Natural killer cell (primary cell): Measurements from ENCODE around the gene CMIP. TPM values are rescaled to one million over a fixed set of nuclear protein-coding genes. Genes with fewer than 3 reads are reported as not detected.

Source experiments
- ATAC-seq, 3 donors: fragments of 150-1000 bp in 2 of 3; fragments of 200-7000 bp in 1 of 3; cut with Tn5 transposase; 1 replicate in 1 of 3; 2 replicates in 2 of 3; pipeline ENCODE4 v1.10.0; 2021; ENCODE audit warnings: mild to moderate bottlenecking in 2 of 3, moderate library complexity in 2 of 3
- DNase-seq, 2 donors: peaks; one replicate each; pipeline versions ENCODE4 v3.0.0 to v3.0.0-alpha.2; 2013 to 2021; ENCODE audit warnings: mixed read lengths in 1 of 2
- H3K27ac ChIP-seq: one replicate; pipeline ENCODE4 v1.5.1; 2013; ENCODE audit warnings: mild to moderate bottlenecking, low read length
- H3K27me3 ChIP-seq: one replicate; pipeline ENCODE4 v1.6.1; 2013; ENCODE audit warnings: low read length; ENCODE audit not compliant: control insufficient read depth, insufficient read depth
- H3K36me3 ChIP-seq: one replicate; pipeline ENCODE4 v1.6.1; 2013; ENCODE audit warnings: low read length; ENCODE audit not compliant: control insufficient read depth, insufficient read depth
- H3K4me1 ChIP-seq: one replicate; pipeline ENCODE4 v1.6.1; 2013; ENCODE audit warnings: low read length; ENCODE audit not compliant: control insufficient read depth, insufficient read depth
- H3K4me3 ChIP-seq: one replicate; pipeline ENCODE4 v1.5.1; 2013; ENCODE audit warnings: low read length
- H3K9me3 ChIP-seq: one replicate; pipeline ENCODE4 v1.6.1; 2013; ENCODE audit warnings: low read length; ENCODE audit not compliant: control insufficient read depth, insufficient read depth
- H3K27ac Mint-ChIP-seq, 2 donors: one replicate each; pipeline ENCODE4 v1.8.0; 2022; ENCODE audit warnings: mild to moderate bottlenecking in 2 of 2, mixed read lengths in 2 of 2, moderate library complexity in 1 of 2
- H3K27me3 Mint-ChIP-seq, 2 donors: one replicate each; pipeline ENCODE4 v1.8.0; 2022; ENCODE audit warnings: low read depth in 2 of 2, mixed read lengths in 2 of 2
- H3K36me3 Mint-ChIP-seq: one replicate; pipeline ENCODE4 v1.8.0; 2022; ENCODE audit warnings: mixed read lengths
- H3K4me1 Mint-ChIP-seq, 2 donors: one replicate each; pipeline ENCODE4 v1.8.0; 2022; ENCODE audit warnings: mixed read lengths in 2 of 2
- H3K4me3 Mint-ChIP-seq: one replicate; pipeline ENCODE4 v1.8.0; 2022; ENCODE audit warnings: mild to moderate bottlenecking, moderate library complexity, mixed read lengths
- H3K9me3 Mint-ChIP-seq, 2 donors: one replicate each; pipeline ENCODE4 v1.8.0; 2022; ENCODE audit warnings: mixed read lengths in 2 of 2
- WGBS: methylation state at CpG from one replicate; pipeline ENCODE4 v1.1.7; 2013; ENCODE audit warnings: missing lambda C conversion rate; ENCODE audit not compliant: insufficient coverage; 5-methylcytosine and 5-hydroxymethylcytosine counted together
- intact Hi-C: fragments of 100-400 bp; cut with micrococcal nuclease; formaldehyde crosslinking; loops from one replicate; pipeline ENCODE4 v1.14.2; 2022
- total RNA-seq, 4 donors: library from RNA; stranded (reverse); fragments of 120-200 nt in 1 of 4; gene quantifications; one replicate each; pipeline versions ENCODE4 v1.2.3 to v1.2.4, GENCODE V29; 2013 to 2022
- TF ChIP-seq, protein P1 (sequence below): fragments of 200-600 bp; IDR thresholded peaks from one replicate; pipeline ENCODE4 v1.8.0; 2022; ENCODE audit warnings: antibody characterized with exemption

CMIP gene
- total RNA-seq, 3 donors from 2014 or later (not counting 1 experiment from before 2014, with no cell fraction given), result 88.2 to 115 (median 91.5) TPM

DNA sequence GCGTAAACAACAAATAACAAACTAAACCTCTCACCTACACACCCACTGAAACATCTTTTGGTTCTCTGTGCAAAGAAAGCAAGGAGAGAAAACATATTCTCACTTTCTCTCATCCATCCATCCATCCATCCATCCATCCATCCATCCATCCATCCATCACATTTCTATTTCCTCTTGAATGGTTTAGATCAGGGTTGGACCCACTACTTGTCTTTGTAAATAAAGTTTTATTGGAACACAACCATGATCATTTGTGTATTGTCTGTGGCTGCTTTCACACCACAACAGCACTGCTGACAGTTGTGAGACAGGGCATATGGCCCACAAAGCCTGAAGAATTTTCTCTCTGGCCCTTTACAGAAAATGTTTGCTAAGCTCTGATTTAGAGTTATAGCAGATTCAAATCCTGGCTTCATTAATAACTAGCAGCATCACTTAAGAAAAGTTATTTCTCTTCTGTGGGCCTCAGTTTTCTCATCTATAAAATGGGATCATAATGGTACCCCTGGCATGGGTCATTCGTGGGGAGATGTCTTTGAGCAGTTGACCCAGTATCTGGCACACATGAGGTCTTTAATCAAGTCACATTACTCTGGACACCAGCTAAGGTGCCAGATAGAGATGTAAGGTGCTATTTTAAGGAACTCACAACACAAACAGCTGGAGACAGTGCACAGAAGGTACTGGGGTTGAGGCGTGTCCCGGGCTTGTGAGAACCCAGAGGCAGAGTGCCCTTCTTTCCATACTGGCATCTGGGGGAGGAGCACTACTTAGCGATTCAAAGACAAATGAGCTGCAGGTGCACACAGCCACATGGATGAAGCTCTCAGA lies 146.3 kb downstream of the CMIP start:
- Mint-ChIP-seq H3K4me1 (peaks cover 45 to 71% of the 10 kb centered on the region in 2 donors), H3K4me3 (no peak overlapping the region), H3K27me3 (no peaks in the 10 kb centered on the region), H3K9me3 (no peaks in the 10 kb centered on the region), H3K27ac (peak overlapping the region; percentile 73 to 75), H3K36me3 (no peaks in the 10 kb centered on the region)
- ATAC-seq (no peak), DNase-seq (no peak)
- no peaks in the 10 kb centered on the region for H3K36me3 ChIP-seq
- H3K27me3 ChIP-seq, result no peaks in the 10 kb centered on the region
- WGBS, result 97% methylated on average over 5 of the region's 5 CpGs
- no peaks in the 10 kb centered on the region for H3K4me1 ChIP-seq
- no peaks in the 10 kb centered on the region for H3K9me3 ChIP-seq
- TF ChIP-seq, protein P1, sequence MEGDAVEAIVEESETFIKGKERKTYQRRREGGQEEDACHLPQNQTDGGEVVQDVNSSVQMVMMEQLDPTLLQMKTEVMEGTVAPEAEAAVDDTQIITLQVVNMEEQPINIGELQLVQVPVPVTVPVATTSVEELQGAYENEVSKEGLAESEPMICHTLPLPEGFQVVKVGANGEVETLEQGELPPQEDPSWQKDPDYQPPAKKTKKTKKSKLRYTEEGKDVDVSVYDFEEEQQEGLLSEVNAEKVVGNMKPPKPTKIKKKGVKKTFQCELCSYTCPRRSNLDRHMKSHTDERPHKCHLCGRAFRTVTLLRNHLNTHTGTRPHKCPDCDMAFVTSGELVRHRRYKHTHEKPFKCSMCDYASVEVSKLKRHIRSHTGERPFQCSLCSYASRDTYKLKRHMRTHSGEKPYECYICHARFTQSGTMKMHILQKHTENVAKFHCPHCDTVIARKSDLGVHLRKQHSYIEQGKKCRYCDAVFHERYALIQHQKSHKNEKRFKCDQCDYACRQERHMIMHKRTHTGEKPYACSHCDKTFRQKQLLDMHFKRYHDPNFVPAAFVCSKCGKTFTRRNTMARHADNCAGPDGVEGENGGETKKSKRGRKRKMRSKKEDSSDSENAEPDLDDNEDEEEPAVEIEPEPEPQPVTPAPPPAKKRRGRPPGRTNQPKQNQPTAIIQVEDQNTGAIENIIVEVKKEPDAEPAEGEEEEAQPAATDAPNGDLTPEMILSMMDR, result no peak
- no peak overlapping the region for H3K27ac ChIP-seq
- intact Hi-C loops, result no loop called here
- H3K4me3 ChIP-seq, result no peak overlapping the region

DNA sequence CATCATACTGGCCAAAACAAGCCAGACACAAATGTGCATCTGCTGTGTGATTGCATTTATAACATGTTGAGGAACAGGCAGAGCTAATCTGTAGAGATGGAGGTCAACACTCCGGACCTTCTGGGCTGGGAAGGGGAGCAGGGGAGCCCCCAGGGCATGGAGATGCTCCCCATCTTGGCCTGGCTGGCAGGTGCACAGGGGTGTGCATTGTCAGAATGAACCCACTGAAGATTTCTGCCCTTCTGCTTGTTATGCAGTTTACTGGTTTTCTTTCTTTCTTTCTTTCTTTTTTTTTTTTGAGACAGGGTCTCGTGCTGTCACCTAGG lies 146.9 kb downstream of the CMIP start:
- H3K4me1 Mint-ChIP-seq, result peaks cover 48 to 70% of the 10 kb centered on the region in 2 donors
- H3K27me3 Mint-ChIP-seq, result no peaks in the 10 kb centered on the region
- H3K27ac Mint-ChIP-seq, result peak overlapping the region; percentile 73 to 75

DNA sequence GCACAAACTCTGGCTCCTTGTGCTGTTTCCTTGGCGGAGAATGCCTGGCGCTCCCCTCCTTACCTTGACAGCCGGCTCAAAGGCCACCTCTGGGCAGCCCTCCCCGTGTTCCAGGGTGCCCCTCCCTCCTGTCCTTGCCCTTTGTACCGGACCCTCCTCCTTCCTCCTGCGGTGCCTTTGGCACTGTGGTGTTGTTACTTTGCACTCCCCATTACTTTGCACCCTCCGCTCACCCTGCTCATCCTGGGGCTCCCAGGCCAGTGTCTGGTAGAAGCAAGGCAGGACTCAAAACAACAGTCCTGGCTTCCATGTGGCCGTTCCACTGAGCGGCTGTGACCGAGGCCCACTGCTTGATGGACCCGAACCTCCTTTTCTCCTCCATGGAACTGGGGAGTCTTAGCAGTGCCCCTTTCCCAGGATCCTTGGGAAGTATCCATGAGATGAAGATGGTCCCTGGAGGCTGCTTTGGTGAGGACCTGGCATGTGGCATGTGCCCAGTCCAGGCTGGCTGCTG lies 147.8 kb downstream of the CMIP start:
- DNase-seq (no peak), ATAC-seq (no peak)
- H3K27me3 ChIP-seq, result no peaks in the 10 kb centered on the region
- H3K27ac Mint-ChIP-seq, result peak overlapping the region in 1 of 2 donors; percentile 75
- H3K36me3 Mint-ChIP-seq, result no peaks in the 10 kb centered on the region
- no peak overlapping the region for H3K4me3 ChIP-seq
- H3K36me3 ChIP-seq, result no peaks in the 10 kb centered on the region
- peaks cover 51 to 70% of the 10 kb centered on the region in 2 donors for H3K4me1 Mint-ChIP-seq
- 96% methylated on average over 11 of the region's 11 CpGs for WGBS
- H3K9me3 ChIP-seq, result no peaks in the 10 kb centered on the region
- intact Hi-C loops, result no loop called here
- no peaks in the 10 kb centered on the region for H3K4me1 ChIP-seq
- TF ChIP-seq, protein P1, result no peak
- no peak overlapping the region for H3K27ac ChIP-seq
- H3K27me3 Mint-ChIP-seq, result no peaks in the 10 kb centered on the region
- H3K4me3 Mint-ChIP-seq, result no peak overlapping the region
- no peaks in the 10 kb centered on the region for H3K9me3 Mint-ChIP-seq

More for the DNA sequence above, 146.9 kb downstream of the CMIP start:
- Mint-ChIP-seq H3K36me3 (no peaks in the 10 kb centered on the region), H3K4me3 (no peak overlapping the region), H3K9me3 (no peaks in the 10 kb centered on the region)
- H3K9me3 ChIP-seq, result no peaks in the 10 kb centered on the region
- intact Hi-C loops, result no loop called here
- DNase-seq (no peak), ATAC-seq (no peak)
- 96% methylated on average over 2 of the region's 2 CpGs for WGBS
- TF ChIP-seq, protein P1, result no peak
- no peak overlapping the region for H3K27ac ChIP-seq
- no peaks in the 10 kb centered on the region for H3K36me3 ChIP-seq
- H3K27me3 ChIP-seq, result no peaks in the 10 kb centered on the region
- H3K4me1 ChIP-seq, result no peaks in the 10 kb centered on the region
- no peak overlapping the region for H3K4me3 ChIP-seq
